Keratinocyte (primary cell): Measurements from ENCODE around the gene TRIM54.

Source experiments
- CTCF ChIP-seq, 3 experiments: IDR thresholded peaks in 1 of 3; conservative IDR thresholded peaks in 1 of 3; optimal IDR thresholded peaks in 1 of 3; 2 replicates in 2 of 3; 3 replicates in 1 of 3; pipeline versions ENCODE3 to v1.5.1; 2011; ENCODE audit warnings: low read length in 3 of 3, mild to moderate bottlenecking in 3 of 3, moderate library complexity in 2 of 3, control low read depth in 1 of 3, inconsistent platforms in 1 of 3; ENCODE audit not compliant: insufficient read depth in 2 of 3; ENCODE audit errors: extremely low read depth in 1 of 3
- EZH2 ChIP-seq: IDR thresholded peaks from one replicate; pipeline ENCODE4 v1.6.1; 2012; ENCODE audit warnings: inconsistent platforms, mild to moderate bottlenecking, low read length, moderate library complexity

GRCh38 chr2:27306136-27306535 is 23.9 kb downstream of the TRIM54 start:
- TF ChIP-seq EZH2 = no peak
- no peak for TF ChIP-seq CTCF (optimal IDR thresholded peaks at IDR 0.05 in 1 of 3, IDR thresholded peaks at IDR 0.05 in 1 of 3, conservative IDR thresholded peaks at IDR 0.05 in 1 of 3; ENCODE audit: extremely low read depth in 1 of 3, insufficient read depth in 2 of 3, low read length in 3 of 3)
